ENCODE results near the gene SLC35B4. TPM values are rescaled to one million over a fixed set of nuclear protein-coding genes. Genes with fewer than 3 reads are reported as not detected.

The SLC35B4 gene
- total RNA-seq, 2 donors from 2014 or later, result 4.9 to 11.5 TPM

- Histone ChIP-seq H3K4me3 (no peak overlapping the region), H3K9me3 (no peaks in the 10 kb centered on the region)
- TF ChIP-seq CTCF (IDR thresholded peaks at IDR 0.05), result no peak
Measured at GRCh38 chr7:134334408-134334807, 17.7 kb upstream of the SLC35B4 start.

GRCh38 chr7:134333943-134334342, 17.2 kb upstream of the SLC35B4 start:
- Histone ChIP-seq H3K36me3 (replicated peaks in 1 of 2; ENCODE audit: insufficient read depth in 1 of 2, low read depth in 2 of 2) (no peaks in the 10 kb centered on the region), H3K4me3 (no peak overlapping the region), H3K27ac (no peak overlapping the region), H3K9me3 (no peaks in the 10 kb centered on the region), H3K27me3 (no peaks in the 10 kb centered on the region), H3K4me1 (peaks cover 11% of the 10 kb centered on the region)
- no peak for ATAC-seq
- no peak for TF ChIP-seq CTCF (IDR thresholded peaks at IDR 0.05)
- no peak for TF ChIP-seq POLR2A (IDR thresholded peaks at IDR 0.05)
- 88 to 92% methylated on average over 13 of the region's 13 CpGs for WGBS, 2 donors
- no peak for DNase-seq
- intact Hi-C loops (cut with DNase I), result no loop called here

More at GRCh38 chr7:134334408-134334807, 17.7 kb upstream of the SLC35B4 start:
- H3K4me1 ChIP-seq, result peaks cover 16% of the 10 kb centered on the region
- ATAC-seq (no peak), DNase-seq (no peak)
- H3K36me3 ChIP-seq (replicated peaks in 1 of 2; ENCODE audit: insufficient read depth in 1 of 2, low read depth in 2 of 2), result no peaks in the 10 kb centered on the region
- WGBS, 2 donors, result 76 to 83% methylated on average over 4 of the region's 4 CpGs
- H3K27ac ChIP-seq, result no peak overlapping the region
- H3K27me3 ChIP-seq, result no peaks in the 10 kb centered on the region
- intact Hi-C loops (cut with DNase I), result no loop called here

- ATAC-seq (no peak), DNase-seq (no peak)
- no peaks in the 10 kb centered on the region for H3K9me3 ChIP-seq
- intact Hi-C loops (cut with DNase I), result no loop called here
- H3K4me1 ChIP-seq, result peaks cover 8% of the 10 kb centered on the region
- no peak overlapping the region for H3K4me3 ChIP-seq
- 83 to 93% methylated on average over 1 of the region's 1 CpG for WGBS, 2 donors
- no peak overlapping the region for H3K27ac ChIP-seq
- no peaks in the 10 kb centered on the region for H3K27me3 ChIP-seq
- no peaks in the 10 kb centered on the region for H3K36me3 ChIP-seq (replicated peaks in 1 of 2; ENCODE audit: insufficient read depth in 1 of 2, low read depth in 2 of 2)
- TF ChIP-seq CTCF (IDR thresholded peaks at IDR 0.05), result no peak
- TF ChIP-seq POLR2A (IDR thresholded peaks at IDR 0.05), result no peak
Measured at GRCh38 chr7:134332892-134333291, 16.2 kb upstream of the SLC35B4 start.

GRCh38 chr7:134331393-134331792, 14.7 kb upstream of the SLC35B4 start:
- DNase-seq (no peak), ATAC-seq (no peak)
- TF ChIP-seq CTCF (IDR thresholded peaks at IDR 0.05), result no peak
- TF ChIP-seq POLR2A (IDR thresholded peaks at IDR 0.05), result no peak
- H3K27me3 ChIP-seq, result no peaks in the 10 kb centered on the region
- peaks cover 8% of the 10 kb centered on the region for H3K4me1 ChIP-seq
- no peaks in the 10 kb centered on the region for H3K36me3 ChIP-seq (replicated peaks in 1 of 2; ENCODE audit: insufficient read depth in 1 of 2, low read depth in 2 of 2)
- no peak overlapping the region for H3K4me3 ChIP-seq
- intact Hi-C loops (cut with DNase I), result no loop called here
- WGBS, 2 donors, result 89 to 95% methylated on average over 7 of the region's 7 CpGs
- no peaks in the 10 kb centered on the region for H3K9me3 ChIP-seq
- no peak overlapping the region for H3K27ac ChIP-seq

- whole genome bisulfite sequencing, 2 donors, result 48 to 49% methylated on average over 4 of the region's 4 CpGs
- ATAC-seq (no peak), DNase-seq (no peak)
- H3K9me3 ChIP-seq, result no peaks in the 10 kb centered on the region
- peaks cover 8% of the 10 kb centered on the region for H3K4me1 ChIP-seq
- no peaks in the 10 kb centered on the region for H3K27me3 ChIP-seq
- no peak overlapping the region for H3K27ac ChIP-seq
- TF ChIP-seq POLR2A (IDR thresholded peaks at IDR 0.05), result no peak
- TF ChIP-seq CTCF (IDR thresholded peaks at IDR 0.05), result no peak
- H3K4me3 ChIP-seq, result no peak overlapping the region
- intact Hi-C loops (cut with DNase I), result no loop called here
- no peaks in the 10 kb centered on the region for H3K36me3 ChIP-seq (replicated peaks in 1 of 2; ENCODE audit: insufficient read depth in 1 of 2, low read depth in 2 of 2)
Measured at GRCh38 chr7:134330974-134331373, 14.2 kb upstream of the SLC35B4 start.

Measured in body of pancreas (tissue), 4 donors.